Measurements from ENCODE around the gene OR11G2. TPM values are rescaled to one million over a fixed set of nuclear protein-coding genes. Genes with fewer than 3 reads are reported as not detected.

OR11G2 gene
- total RNA-seq, 1 donor from 2014 or later: not detected

Other genes starting within 250 kb of the OR11G2 start
- gene OR4K15, start 215.3 kb upstream of the OR11G2 start, total RNA-seq: not detected in 2 replicates
- gene OR4Q2, start 188.7 kb upstream of the OR11G2 start, total RNA-seq: not detected in 2 replicates
- not detected in 2 replicates for gene OR4K14, start 171.6 kb upstream of the OR11G2 start, total RNA-seq
- gene OR4K13, start 154.9 kb upstream of the OR11G2 start, total RNA-seq: not detected in 2 replicates
- not detected in 2 replicates for gene OR4L1, start 130.9 kb upstream of the OR11G2 start, total RNA-seq
- not detected in 2 replicates for gene OR4K17, start 80.2 kb upstream of the OR11G2 start, total RNA-seq
- not detected in 2 replicates for gene OR4N5, start 52.1 kb upstream of the OR11G2 start, total RNA-seq
- gene OR11H6, start 32.8 kb downstream of the OR11G2 start, total RNA-seq: not detected in 2 replicates
- not detected in 2 replicates for gene OR11H7, start 38.1 kb downstream of the OR11G2 start, total RNA-seq
- gene OR11H4, start 48.4 kb downstream of the OR11G2 start, total RNA-seq: not detected in 2 replicates
- 36.2 and 39.7 TPM in 2 replicates for gene TTC5, start 115.1 kb downstream of the OR11G2 start, total RNA-seq
- gene CCNB1IP1, start 142.4 kb downstream of the OR11G2 start, total RNA-seq: 60.5 and 61.8 TPM in 2 replicates
- gene PARP2, start 152.7 kb downstream of the OR11G2 start, total RNA-seq: 32.0 and 33.1 TPM in 2 replicates
- gene TEP1, start 222.6 kb downstream of the OR11G2 start, total RNA-seq: 34.6 and 35.8 TPM in 2 replicates
- gene KLHL33, start 245.3 kb downstream of the OR11G2 start, total RNA-seq: 0.09 TPM in 1 of 2 replicates, not detected in the other

Measured in activated CD4-positive, alpha-beta T cell treated with anti-CD3 and anti-CD28 coated beads, Interleukin-2, amount 10 ng/mL, durations not matched to agents 24 days and 14 days (primary cell).